HCT116 (cell line): ENCODE measurements around the gene THOP1. TPM values are rescaled to one million over a fixed set of nuclear protein-coding genes. Genes with fewer than 3 reads are reported as not detected.

Source experiments
- ATAC-seq: fragments of 200-7000 bp; cut with Tn5 transposase; 2 replicates; pipeline ENCODE4 v1.9.1; 2020; ENCODE audit warnings: mild to moderate bottlenecking, moderate library complexity
- BruUV-seq: library from RNA; stranded (reverse); fragments of 400-500 nt; replicated peaks from 2 replicates; lab custom pipeline; 2021; lab: Mats Ljungman, UMichigan
- CTCF ChIA-PET: fragments of 300-600 bp; sonication (Branson Sonifier 250); formaldehyde crosslinking; loops from one replicate; lab custom pipeline; 2021; ENCODE audit warnings: antibody characterized with exemption; lab: Charles Lee
- POLR2A ChIA-PET: fragments of 300-600, 350-600 bp; sonication (Branson Sonifier 250); formaldehyde crosslinking; loops from one replicate; lab custom pipeline; 2021; ENCODE audit warnings: antibody characterized with exemption; lab: Charles Lee
- RAD21 ChIA-PET, 2 experiments: fragments of 300-600 bp; sonication (Branson Sonifier 250); formaldehyde crosslinking; loops; one replicate each; lab custom pipeline; 2023; ENCODE audit warnings: low total read pairs in 2 of 2; ENCODE audit not compliant: uncharacterized antibody in 2 of 2, unreplicated experiment in 2 of 2, low non-redundant PET in 1 of 2; lab: Charles Lee
- DNase-seq: peaks from one replicate; pipeline ENCODE4 v3.0.0-alpha.2; 2010; ENCODE audit warnings: low read depth, low spot score
- H2AFZ ChIP-seq: fragments of 200-600 bp; shearing (Covaris generic), sonication (generic); 2 replicates; pipeline ENCODE4 v1.6.1; 2017; ENCODE audit warnings: low read depth, mixed run types, mixed read lengths, antibody characterized with exemption, low read length; ENCODE audit not compliant: poor library complexity, severe bottlenecking
- H3K27ac ChIP-seq: 2 replicates; pipeline ENCODE4 v1.5.1; 2012; ENCODE audit warnings: low read depth, low read length
- H3K27me3 ChIP-seq: fragments of 200-600 bp; sonication (generic); 2 replicates; pipeline ENCODE4 v1.6.1; 2016; ENCODE audit warnings: mixed run types, low read length, mixed read lengths; ENCODE audit not compliant: insufficient read depth
- H3K36me3 ChIP-seq, 2 experiments: fragments of 200-500 bp in 1 of 2; fragments of 200-600 bp in 1 of 2; sonication (Bioruptor generic) in 1 of 2; sonication (generic) in 1 of 2; 2 replicates each; pipeline versions ENCODE4 v1.5.1 to v1.6.1; 2014 to 2016; ENCODE audit warnings: low read length in 2 of 2, inconsistent platforms in 1 of 2, mixed read lengths in 1 of 2, mixed run types in 1 of 2; ENCODE audit not compliant: insufficient read depth in 2 of 2, control insufficient read depth in 1 of 2
- H3K4me1 ChIP-seq, 2 experiments: fragments of 200-600 bp in 1 of 2; sonication (generic) in 1 of 2; 2 replicates each; pipeline versions ENCODE4 v1.5.1 to v1.6.1; 2012 to 2017; ENCODE audit warnings: low read length in 2 of 2, inconsistent platforms in 1 of 2, mild to moderate bottlenecking in 1 of 2, mixed read lengths in 1 of 2, mixed run types in 1 of 2, moderate library complexity in 1 of 2; ENCODE audit not compliant: insufficient read depth in 2 of 2, control insufficient read depth in 1 of 2
- H3K4me2 ChIP-seq: fragments of 200-600 bp; sonication (generic); 2 replicates; pipeline ENCODE4 v1.6.1; 2017; ENCODE audit warnings: mixed run types, low read length, mixed read lengths
- H3K4me3 ChIP-seq, 2 experiments: fragments of 200-600 bp in 1 of 2; sonication (generic) in 1 of 2; replicated peaks in 1 of 2; 2 replicates each; pipeline ENCODE4 v1.5.1; 2011 to 2016; ENCODE audit warnings: low read length in 2 of 2, control low read depth in 1 of 2, low read depth in 1 of 2, mild to moderate bottlenecking in 1 of 2, mixed read lengths in 1 of 2, mixed run types in 1 of 2
- H3K79me2 ChIP-seq: fragments of 200-600 bp; sonication (generic); 2 replicates; pipeline ENCODE4 v1.6.1; 2017; ENCODE audit warnings: mild to moderate bottlenecking, mixed run types, low read length, moderate library complexity, mixed read lengths; ENCODE audit not compliant: insufficient read depth
- H3K9ac ChIP-seq: fragments of 200-600 bp; sonication (generic); 2 replicates; pipeline ENCODE4 v1.6.1; 2016; ENCODE audit warnings: low read length, mixed read lengths
- H3K9me2 ChIP-seq: fragments of 200-600 bp; sonication (generic), shearing (Covaris generic); 2 replicates; pipeline ENCODE4 v1.6.1; 2017; ENCODE audit warnings: mixed run types, mild to moderate bottlenecking, moderate library complexity; ENCODE audit not compliant: insufficient read depth
- H3K9me3 ChIP-seq, 2 experiments: fragments of 200-500 bp in 1 of 2; fragments of 200-600 bp in 1 of 2; sonication (Bioruptor generic) in 1 of 2; sonication (generic) in 1 of 2; 2 replicates each; pipeline ENCODE4 v1.6.1; 2014 to 2017; ENCODE audit warnings: low read length in 2 of 2, mixed read lengths in 2 of 2, inconsistent platforms in 1 of 2, low read depth in 1 of 2, mild to moderate bottlenecking in 1 of 2, mixed run types in 1 of 2, moderate library complexity in 1 of 2; ENCODE audit not compliant: control insufficient read depth in 1 of 2, insufficient read depth in 1 of 2
- H4K20me1 ChIP-seq: fragments of 200-600 bp; sonication (generic), shearing (Covaris generic); 2 replicates; pipeline ENCODE4 v1.6.1; 2017; ENCODE audit warnings: mixed run types, mild to moderate bottlenecking, moderate library complexity; ENCODE audit not compliant: insufficient read depth
- CBX3 ChIP-seq: IDR thresholded peaks from 2 replicates; pipeline ENCODE4 v1.6.1; 2012; ENCODE audit warnings: low read depth
- CEBPB ChIP-seq: IDR thresholded peaks from 2 replicates; pipeline ENCODE4 v1.6.1; 2012; ENCODE audit warnings: low read depth
- EGR1 ChIP-seq: IDR thresholded peaks from 2 replicates; pipeline ENCODE4 v1.6.1; 2012; ENCODE audit warnings: low read depth
- ELF1 ChIP-seq: IDR thresholded peaks from 2 replicates; pipeline ENCODE4 v1.6.1; 2012; ENCODE audit warnings: low read depth, borderline replicate concordance
- EZH2 ChIP-seq: fragments of 200-600 bp; sonication (generic); IDR thresholded peaks from 2 replicates; pipeline ENCODE4 v1.6.1; 2017; ENCODE audit warnings: antibody characterized with exemption, mixed run types
- EZH2phosphoT487 ChIP-seq: fragments of 200-600 bp; IDR thresholded peaks from 2 replicates; pipeline ENCODE4 v1.6.1; 2018; ENCODE audit warnings: antibody characterized with exemption, borderline replicate concordance
- JUND ChIP-seq: IDR thresholded peaks from 2 replicates; pipeline ENCODE4 v1.6.1; 2012
- MAX ChIP-seq: IDR thresholded peaks from 2 replicates; pipeline ENCODE4 v1.6.1; 2012
- POLR2AphosphoS5 ChIP-seq: IDR thresholded peaks from 2 replicates; pipeline ENCODE4 v1.6.1; 2011; ENCODE audit warnings: mild to moderate bottlenecking, low read depth, low read length, moderate library complexity
- RAD21 ChIP-seq: IDR thresholded peaks from 2 replicates; pipeline ENCODE4 v1.6.1; 2012; ENCODE audit warnings: low read depth, mild to moderate bottlenecking
- REST ChIP-seq: IDR thresholded peaks from 2 replicates; pipeline ENCODE4 v1.6.1; 2012; ENCODE audit warnings: low read depth
- SIN3A ChIP-seq: IDR thresholded peaks from 2 replicates; pipeline ENCODE4 v1.6.1; 2012; ENCODE audit warnings: low read depth
- SP1 ChIP-seq: IDR thresholded peaks from 2 replicates; pipeline ENCODE4 v1.6.1; 2012; ENCODE audit warnings: low read depth
- TCF7L2 ChIP-seq: IDR thresholded peaks from 2 replicates; pipeline ENCODE4 v1.7.0; 2011; ENCODE audit warnings: borderline replicate concordance, inconsistent platforms; ENCODE audit not compliant: insufficient read depth, insufficient read length; ENCODE audit errors: extremely low read depth
- ZFX ChIP-seq: fragments of 450-650 bp; IDR thresholded peaks from 2 replicates; pipeline ENCODE4 v1.6.1; 2017
- ZNF274 ChIP-seq: fragments of 200-500 bp; sonication (Bioruptor generic); IDR thresholded peaks from 2 replicates; pipeline ENCODE4 v1.6.1; 2014; ENCODE audit warnings: mild to moderate bottlenecking, low read depth, low read length, inconsistent platforms
- intact Hi-C: fragments of 100-400 bp; cut with micrococcal nuclease; formaldehyde crosslinking; loops from 2 replicates; pipeline ENCODE4 v1.10.0; 2022
- total RNA-seq: library from RNA; stranded (reverse); gene quantifications from one replicate; pipeline ENCODE4 v1.2.1, GENCODE V29; 2021; ENCODE audit not compliant: unreplicated experiment

THOP1 gene
- total RNA-seq, 1 experiment from 2014 or later, result 201 TPM

- no peak for TF ChIP-seq EGR1
- no peak for TF ChIP-seq SIN3A
- TF ChIP-seq ELF1, result no peak
- TF ChIP-seq TCF7L2, result no peak
- TF ChIP-seq ZNF274, result no peak
- TF ChIP-seq, all 23 proteins: peak for 0
These were observed 65.1 kb downstream of the THOP1 start (continued) for GRCh38 chr19:2850256-2850925.

GRCh38 chr19:2852598-2852997 lies 67.3 kb downstream of the THOP1 start:
- H3K36me3 ChIP-seq, result peaks cover 7 to 24% of the 10 kb centered on the region in 2 experiments
- no peak overlapping the region for H3K4me2 ChIP-seq
- no peak for TF ChIP-seq RAD21
- no peak for TF ChIP-seq POLR2AphosphoS5
- TF ChIP-seq ZFX, result no peak
- TF ChIP-seq CBX3, result no peak
- no peak for TF ChIP-seq EZH2phosphoT487
- no peak for TF ChIP-seq TCF7L2
- TF ChIP-seq JUND, result no peak
- TF ChIP-seq REST, result no peak
- TF ChIP-seq EZH2, result no peak
- no peak for TF ChIP-seq ELF1
- no peak for TF ChIP-seq MAX
- TF ChIP-seq SIN3A, result no peak
- no peak for TF ChIP-seq CEBPB
- no peak for TF ChIP-seq SP1
- ATAC-seq (no peak), DNase-seq (no peak)
- H3K27ac ChIP-seq, result no peak overlapping the region
- H3K79me2 ChIP-seq, result no peaks in the 10 kb centered on the region
- no peak overlapping the region for H2AFZ ChIP-seq
- H3K9me2 ChIP-seq, result no peaks in the 10 kb centered on the region
- BruUV-seq, result no TSS peak
- ChIA-PET POLR2A (no interaction called here), CTCF (no interaction called here), RAD21 (no interaction called here)
- no peak overlapping the region for H3K9ac ChIP-seq
- H3K4me1 ChIP-seq, result no peaks in the 10 kb centered on the region
- no peaks in the 10 kb centered on the region for H4K20me1 ChIP-seq
- H3K27me3 ChIP-seq, result no peaks in the 10 kb centered on the region
- intact Hi-C loops, result no loop called here
- peaks cover 24 to 35% of the 10 kb centered on the region in 2 experiments; a peak in 3 of 4 replicates for H3K9me3 ChIP-seq
- no peak overlapping the region for H3K4me3 ChIP-seq
